GM23248 (cell line): Measurements from ENCODE around the gene STT3B. TPM values are rescaled to one million over a fixed set of nuclear protein-coding genes. Genes with fewer than 3 reads are reported as not detected.

ENCODE experiments used
- DNase-seq: peaks from one replicate; pipeline ENCODE4 v3.0.0-alpha.2; 2015
- H2AFZ ChIP-seq: fragments of 200-600 bp; sonication (generic); 2 replicates; pipeline ENCODE4 v1.6.1; 2016; ENCODE audit warnings: antibody characterized with exemption
- H3F3A ChIP-seq: fragments of 200-600 bp; sonication (generic); 2 replicates; pipeline ENCODE4 v1.6.1; 2016; ENCODE audit warnings: mild to moderate bottlenecking, antibody characterized with exemption, mixed run types; ENCODE audit not compliant: insufficient read depth
- H3K27ac ChIP-seq: fragments of 200-600 bp; sonication (generic); 2 replicates; pipeline ENCODE4 v1.5.1; 2016; ENCODE audit warnings: mild to moderate bottlenecking
- H3K27me3 ChIP-seq: fragments of 200-600 bp; sonication (generic); replicated peaks from 2 replicates; pipeline ENCODE4 v1.6.1; 2016; ENCODE audit warnings: mild to moderate bottlenecking; ENCODE audit not compliant: insufficient read depth
- H3K36me3 ChIP-seq: fragments of 200-600 bp; sonication (generic); 2 replicates; pipeline ENCODE4 v1.6.1; 2016; ENCODE audit warnings: low read depth, mild to moderate bottlenecking
- H3K4me1 ChIP-seq: fragments of 200-600 bp; sonication (generic); 2 replicates; pipeline ENCODE4 v1.6.1; 2016; ENCODE audit warnings: mild to moderate bottlenecking; ENCODE audit not compliant: insufficient read depth
- H3K4me2 ChIP-seq: fragments of 200-600 bp; sonication (generic); one replicate; pipeline ENCODE4 v1.6.1; 2016; ENCODE audit warnings: mild to moderate bottlenecking; ENCODE audit not compliant: unreplicated experiment
- H3K4me3 ChIP-seq: fragments of 200-600 bp; sonication (generic); 2 replicates; pipeline ENCODE4 v1.5.1; 2016; ENCODE audit warnings: mild to moderate bottlenecking
- H3K79me2 ChIP-seq: fragments of 200-600 bp; sonication (generic); 2 replicates; pipeline ENCODE4 v1.6.1; 2016; ENCODE audit warnings: mild to moderate bottlenecking; ENCODE audit not compliant: insufficient read depth
- H3K9ac ChIP-seq: fragments of 200-600 bp; sonication (generic); 2 replicates; pipeline ENCODE4 v1.6.1; 2016; ENCODE audit warnings: mild to moderate bottlenecking
- H3K9me2 ChIP-seq: fragments of 200-600 bp; sonication (generic); 2 replicates; pipeline ENCODE4 v1.6.1; 2016; ENCODE audit warnings: mixed run types, mild to moderate bottlenecking, moderate library complexity; ENCODE audit not compliant: insufficient read depth
- H3K9me3 ChIP-seq: fragments of 200-600 bp; sonication (generic); one replicate; pipeline ENCODE4 v1.6.1; 2017; ENCODE audit warnings: low read depth
- H4K20me1 ChIP-seq: fragments of 200-600 bp; sonication (generic); 2 replicates; pipeline ENCODE4 v1.6.0; 2016; ENCODE audit not compliant: insufficient read depth
- EZH2 ChIP-seq: fragments of 200-600 bp; sonication (generic); IDR thresholded peaks from 2 replicates; pipeline ENCODE4 v1.6.1; 2018; ENCODE audit warnings: antibody characterized with exemption, mild to moderate bottlenecking; ENCODE audit not compliant: insufficient read depth, poor library complexity, severe bottlenecking
- EZH2phosphoT487 ChIP-seq: fragments of 200-600 bp; sonication (generic); IDR thresholded peaks from 2 replicates; pipeline ENCODE4 v1.6.1; 2018; ENCODE audit warnings: antibody characterized with exemption, moderate library complexity, mild to moderate bottlenecking, low read depth; ENCODE audit not compliant: insufficient read depth
- WGBS, 2 experiments: methylation state at CpG; one replicate each; pipeline ENCODE4 v1.1.6; 2015 to 2017; ENCODE audit warnings: low lambda C conversion rate in 2 of 2, low coverage in 1 of 2; ENCODE audit errors: missing lambda C conversion rate in 2 of 2; 5-methylcytosine and 5-hydroxymethylcytosine counted together
- in situ Hi-C: fragments of 300-500 bp; cut with MboI; formaldehyde crosslinking; loops from 2 replicates; pipeline ENCODE4 v1.15.0; 2020
- polyA plus RNA-seq: library from polyadenylated mRNA; unstranded; fragments of >200 nt; fragmentation: Nextera tagmentation; extraction: Ambion mirVana; gene quantifications from 2 replicates; pipeline ENCODE4 v1.2.1, GENCODE V29; 2016
- total RNA-seq: library from RNA; depleted of rRNA; stranded (reverse); fragments of >200 nt; shearing (Covaris generic); gene quantifications from 2 replicates; pipeline ENCODE4 v1.2.3, GENCODE V29; 2014

STT3B gene
- total and polyA plus RNA-seq, 2 experiments from 2014 or later: 81.5 to 174 TPM

DNA sequence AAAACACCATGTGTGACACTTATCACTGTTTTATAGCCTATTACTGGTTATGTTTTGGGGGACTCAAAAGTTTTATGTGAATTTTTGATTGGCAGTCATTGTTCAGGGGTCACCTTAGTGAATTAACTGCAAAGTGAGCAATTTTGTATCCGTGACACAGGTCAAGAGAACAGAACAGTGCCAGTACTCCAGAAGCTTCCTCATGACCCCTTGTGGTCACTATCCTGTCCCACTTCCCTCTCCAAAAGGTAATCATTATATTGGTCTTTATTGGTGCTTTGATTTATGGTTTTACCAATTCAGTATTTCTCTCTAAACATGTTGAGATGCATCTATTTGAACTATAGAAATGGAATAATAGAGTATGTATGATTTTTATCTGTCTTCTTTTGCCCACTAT lies 107.1 kb downstream of the STT3B start:
- Histone ChIP-seq H3K4me2 (no peak overlapping the region), H3K27me3 (no peaks in the 10 kb centered on the region), H3K9ac (no peak overlapping the region), H3K9me3 (no peaks in the 10 kb centered on the region), H3K9me2 (no peaks in the 10 kb centered on the region), H3K36me3 (no peaks in the 10 kb centered on the region; the same call in 1 of the 2 replicates), H3F3A (peaks cover 11% of the 10 kb centered on the region), H2AFZ (no peak overlapping the region), H3K27ac (no peak overlapping the region), H3K4me1 (peaks cover 18% of the 10 kb centered on the region), H3K4me3 (no peak overlapping the region), H3K79me2 (no peaks in the 10 kb centered on the region), H4K20me1 (no peaks in the 10 kb centered on the region)
- 96 to 100% methylated on average over 1 of the region's 1 CpG for WGBS, 2 experiments
- no peak for DNase-seq
- TF ChIP-seq EZH2phosphoT487 (no peak), EZH2 (no peak)
- in situ Hi-C loops: no loop called here

DNA sequence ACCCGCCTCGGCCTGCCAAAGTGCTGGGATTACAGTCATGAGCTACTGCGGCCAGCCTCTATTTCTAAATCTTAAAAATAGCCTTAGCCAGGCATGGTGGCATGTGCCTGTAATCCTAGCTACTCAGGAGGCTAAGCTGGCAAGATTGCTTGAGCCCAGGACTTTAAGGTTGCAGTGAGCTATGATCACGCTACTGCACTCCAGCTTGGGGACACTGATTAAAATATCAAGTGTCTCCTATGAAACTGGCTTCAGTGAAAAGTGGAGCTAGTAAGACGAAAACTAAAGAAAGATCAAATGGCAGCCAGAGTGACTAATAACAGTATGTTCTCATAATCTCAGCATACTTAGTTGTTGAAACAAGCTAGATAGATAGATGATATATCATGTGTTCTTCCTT lies 112.5 kb downstream of the STT3B start:
- no peak for DNase-seq
- Histone ChIP-seq H3K27me3 (no peaks in the 10 kb centered on the region), H2AFZ (no peak overlapping the region), H3K9ac (no peak overlapping the region), H3K27ac (no peak overlapping the region), H3K9me3 (no peaks in the 10 kb centered on the region), H3K4me1 (no peaks in the 10 kb centered on the region), H3K36me3 (peaks cover 16% of the 10 kb centered on the region), H3K9me2 (no peaks in the 10 kb centered on the region), H3K79me2 (no peaks in the 10 kb centered on the region), H3F3A (no peaks in the 10 kb centered on the region), H4K20me1 (no peaks in the 10 kb centered on the region), H3K4me3 (no peak overlapping the region), H3K4me2 (no peak overlapping the region)
- TF ChIP-seq EZH2phosphoT487 (no peak), EZH2 (no peak)
- in situ Hi-C loops: no loop called here
- WGBS, 2 experiments: 99% methylated on average over 5 of the region's 5 CpGs

DNA sequence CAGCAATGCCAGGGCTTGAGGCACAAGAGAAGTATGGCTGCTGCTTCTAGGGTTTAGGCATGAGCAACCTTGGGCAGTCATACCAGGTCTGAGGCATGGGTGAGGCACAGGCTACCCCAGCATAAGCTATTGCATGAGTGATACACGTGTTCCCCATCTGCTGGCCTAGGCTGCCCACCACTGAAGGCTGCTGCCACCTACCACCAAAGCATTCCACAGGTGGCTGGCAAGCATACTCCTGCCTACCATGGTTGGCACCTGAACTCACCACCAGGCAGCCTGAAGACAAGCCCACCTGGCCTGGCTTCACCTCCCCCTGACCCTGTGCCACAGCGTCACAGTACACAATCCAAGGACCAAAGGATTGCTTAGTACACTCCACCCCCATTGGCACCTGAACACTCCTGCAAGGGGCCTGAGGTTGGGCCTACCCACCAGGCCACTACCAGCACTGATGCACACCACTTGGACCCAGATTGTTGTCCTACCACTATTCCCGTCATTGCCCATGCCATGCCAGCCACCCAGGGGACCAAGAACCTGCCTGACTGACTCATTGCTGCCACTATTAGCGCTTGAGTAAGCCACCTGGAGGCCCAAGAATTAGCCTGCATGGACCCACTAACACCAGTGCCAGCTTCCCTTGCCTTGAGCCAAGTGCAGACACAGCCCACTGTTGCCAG lies 115.7 kb downstream of the STT3B start:
- Histone ChIP-seq H3K9me2 (no peaks in the 10 kb centered on the region), H3K9ac (no peak overlapping the region), H3K9me3 (peaks cover 3% of the 10 kb centered on the region), H3K4me3 (no peak overlapping the region), H3K27me3 (no peaks in the 10 kb centered on the region), H4K20me1 (no peaks in the 10 kb centered on the region), H3K27ac (no peak overlapping the region), H3K4me2 (no peak overlapping the region), H3F3A (peaks cover 7% of the 10 kb centered on the region; the same call in 1 of the 2 replicates), H3K36me3 (peaks cover 16% of the 10 kb centered on the region), H3K4me1 (no peaks in the 10 kb centered on the region), H3K79me2 (no peaks in the 10 kb centered on the region), H2AFZ (no peak overlapping the region)
- WGBS, 2 experiments: 100% methylated on average over 4 of the region's 4 CpGs
- in situ Hi-C loops: no loop called here
- no peak for TF ChIP-seq EZH2
- no peak for TF ChIP-seq EZH2phosphoT487
- no peak for DNase-seq

DNA sequence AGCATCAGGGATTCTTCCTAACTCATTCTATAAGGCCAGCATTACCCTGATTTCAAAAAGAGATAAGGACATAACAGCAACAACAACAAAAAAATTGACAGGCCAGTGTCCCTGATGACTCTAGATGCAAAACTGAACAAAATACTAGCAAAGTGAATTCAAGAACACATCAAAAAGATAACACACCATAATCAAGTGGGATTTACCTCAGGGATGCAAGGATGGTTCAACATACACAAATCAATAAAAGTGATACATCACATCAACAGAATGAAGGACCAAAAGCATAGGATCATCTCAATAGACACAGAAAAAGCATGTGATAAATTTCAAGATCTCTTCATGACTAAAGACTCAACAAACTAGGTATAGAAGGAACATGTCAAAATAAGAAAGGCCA lies 119.6 kb downstream of the STT3B start:
- Histone ChIP-seq H4K20me1 (no peaks in the 10 kb centered on the region), H3K36me3 (peaks cover 12% of the 10 kb centered on the region), H3F3A (peaks cover 7% of the 10 kb centered on the region; the same call in 1 of the 2 replicates), H3K4me1 (no peaks in the 10 kb centered on the region), H3K27me3 (no peaks in the 10 kb centered on the region), H3K4me2 (no peak overlapping the region), H3K9ac (no peak overlapping the region), H3K9me2 (no peaks in the 10 kb centered on the region), H3K9me3 (peaks cover 3% of the 10 kb centered on the region), H3K79me2 (no peaks in the 10 kb centered on the region), H2AFZ (no peak overlapping the region), H3K4me3 (no peak overlapping the region), H3K27ac (no peak overlapping the region)
- in situ Hi-C loops: no loop called here
- no peak for DNase-seq
- no peak for TF ChIP-seq EZH2
- TF ChIP-seq EZH2phosphoT487: no peak
